ENCODE measurements around the gene FADS1. TPM values are rescaled to one million over a fixed set of nuclear protein-coding genes. Genes with fewer than 3 reads are reported as not detected.

The FADS1 gene
- total RNA-seq, 4 donors from 2014 or later = 4.9 to 9.9 (median 6.7) TPM

- Histone ChIP-seq H3K36me3 (peaks cover 0 to 2% (median 0%) of the 10 kb centered on the region in 3 donors), H3K9me3 (no peaks in the 10 kb centered on the region), H3K27ac (no peak overlapping the region), H3K4me3 (no peak overlapping the region), H3K27me3 (no peaks in the 10 kb centered on the region), H3K4me1 (peaks cover 0 to 2% (median 0%) of the 10 kb centered on the region in 4 donors)
- no peak for DNase-seq
- TF ChIP-seq, protein P1, sequence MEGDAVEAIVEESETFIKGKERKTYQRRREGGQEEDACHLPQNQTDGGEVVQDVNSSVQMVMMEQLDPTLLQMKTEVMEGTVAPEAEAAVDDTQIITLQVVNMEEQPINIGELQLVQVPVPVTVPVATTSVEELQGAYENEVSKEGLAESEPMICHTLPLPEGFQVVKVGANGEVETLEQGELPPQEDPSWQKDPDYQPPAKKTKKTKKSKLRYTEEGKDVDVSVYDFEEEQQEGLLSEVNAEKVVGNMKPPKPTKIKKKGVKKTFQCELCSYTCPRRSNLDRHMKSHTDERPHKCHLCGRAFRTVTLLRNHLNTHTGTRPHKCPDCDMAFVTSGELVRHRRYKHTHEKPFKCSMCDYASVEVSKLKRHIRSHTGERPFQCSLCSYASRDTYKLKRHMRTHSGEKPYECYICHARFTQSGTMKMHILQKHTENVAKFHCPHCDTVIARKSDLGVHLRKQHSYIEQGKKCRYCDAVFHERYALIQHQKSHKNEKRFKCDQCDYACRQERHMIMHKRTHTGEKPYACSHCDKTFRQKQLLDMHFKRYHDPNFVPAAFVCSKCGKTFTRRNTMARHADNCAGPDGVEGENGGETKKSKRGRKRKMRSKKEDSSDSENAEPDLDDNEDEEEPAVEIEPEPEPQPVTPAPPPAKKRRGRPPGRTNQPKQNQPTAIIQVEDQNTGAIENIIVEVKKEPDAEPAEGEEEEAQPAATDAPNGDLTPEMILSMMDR (IDR thresholded peaks at IDR 0.05) = no peak
- no peak for TF ChIP-seq POLR2A (IDR thresholded peaks at IDR 0.05)
Measured at GRCh38 chr11:61771985-61772455, 44.8 kb downstream of the FADS1 start.

GRCh38 chr11:61771195-61771894, 45.5 kb downstream of the FADS1 start:
- Histone ChIP-seq H3K27me3 (no peaks in the 10 kb centered on the region), H3K36me3 (no peaks in the 10 kb centered on the region), H3K27ac (no peak overlapping the region), H3K4me1 (no peaks in the 10 kb centered on the region), H3K9me3 (no peaks in the 10 kb centered on the region), H3K4me3 (no peak overlapping the region)
- DNase-seq = no peak
- TF ChIP-seq, protein P1 (IDR thresholded peaks at IDR 0.05) = no peak
- TF ChIP-seq POLR2A (IDR thresholded peaks at IDR 0.05) = no peak

DNA sequence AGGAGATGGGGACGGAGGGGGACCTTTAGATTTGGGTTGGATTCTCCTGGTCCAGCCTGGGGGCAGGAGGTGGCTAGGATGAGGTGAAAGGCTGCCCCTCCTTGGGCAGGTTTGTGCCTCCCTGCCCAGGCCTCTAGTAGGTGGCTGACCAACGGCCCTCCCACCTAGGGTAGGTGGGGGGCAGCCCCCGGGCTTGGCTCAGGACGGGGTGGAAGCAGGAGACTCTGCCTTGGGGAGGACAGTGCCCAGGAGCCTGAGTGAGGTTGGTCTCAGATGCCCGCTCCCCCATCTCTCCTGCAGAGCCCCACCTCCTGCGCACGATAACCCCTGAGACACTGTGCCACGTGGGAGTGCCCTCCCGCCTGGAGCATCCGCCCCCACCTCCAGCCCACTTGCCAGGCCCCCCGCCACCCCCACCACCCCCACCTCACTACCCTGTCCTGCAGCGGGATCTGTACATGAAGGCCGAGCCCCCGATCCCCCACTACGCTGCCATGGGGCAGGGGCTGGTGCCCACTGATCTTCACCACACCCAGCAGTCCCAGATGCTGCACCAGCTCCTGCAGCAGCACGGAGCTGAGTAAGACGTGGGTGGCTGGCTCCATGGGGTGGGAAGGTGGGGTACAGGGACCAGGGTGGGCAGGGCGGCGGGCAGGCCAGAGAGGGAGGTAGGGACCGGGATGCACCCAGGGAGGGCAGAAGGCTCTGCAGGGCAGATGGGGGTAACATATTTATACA, 46.7 kb downstream of the FADS1 start:
- Histone ChIP-seq H3K27ac (no peak overlapping the region), H3K27me3 (no peaks in the 10 kb centered on the region), H3K4me3 (no peak overlapping the region), H3K4me1 (no peaks in the 10 kb centered on the region), H3K9me3 (no peaks in the 10 kb centered on the region), H3K36me3 (no peaks in the 10 kb centered on the region)
- DNase-seq = no peak
- TF ChIP-seq, protein P1 (IDR thresholded peaks at IDR 0.05) = no peak
- no peak for TF ChIP-seq POLR2A (IDR thresholded peaks at IDR 0.05)

DNA sequence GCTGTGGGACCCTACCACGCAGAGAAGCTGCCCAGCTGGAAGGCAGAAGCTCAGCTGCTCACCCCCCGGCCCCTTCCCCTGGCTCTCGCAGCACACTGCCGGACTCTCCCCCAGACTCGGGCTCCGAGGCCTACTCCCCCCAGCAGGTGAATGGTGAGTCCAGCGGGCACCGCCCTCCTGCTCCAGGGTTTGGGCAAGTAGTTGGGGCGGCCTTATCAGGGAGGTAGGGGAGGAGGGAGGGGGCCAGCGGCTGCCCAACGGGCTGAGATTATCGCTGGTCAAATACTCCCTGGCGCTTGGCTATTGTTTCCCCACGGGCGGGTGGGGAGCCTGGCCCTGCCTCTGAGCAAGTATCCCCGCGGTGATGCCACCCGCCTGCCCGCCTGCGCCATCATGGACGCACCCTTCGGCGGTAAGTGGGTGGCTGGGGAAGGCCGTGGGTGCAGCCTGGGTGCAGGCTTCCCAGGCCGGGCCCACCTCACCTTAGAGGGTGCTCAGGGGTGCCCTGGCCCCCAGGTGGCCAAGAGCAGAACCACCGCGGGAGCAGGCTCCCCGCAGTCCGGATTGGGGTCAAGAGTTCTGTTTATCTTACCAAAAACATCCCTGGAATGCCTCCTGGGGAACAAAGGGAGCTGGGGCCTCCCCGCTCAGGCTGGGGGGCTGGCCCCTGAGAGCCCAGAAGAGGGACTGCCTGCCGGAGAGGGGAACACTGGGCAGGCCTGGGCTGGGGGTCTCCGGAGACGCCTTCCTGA, 47.5 kb downstream of the FADS1 start:
- Histone ChIP-seq H3K4me1 (no peaks in the 10 kb centered on the region), H3K27me3 (no peaks in the 10 kb centered on the region), H3K4me3 (no peak overlapping the region), H3K9me3 (no peaks in the 10 kb centered on the region), H3K36me3 (no peaks in the 10 kb centered on the region), H3K27ac (no peak overlapping the region)
- no peak for TF ChIP-seq POLR2A (IDR thresholded peaks at IDR 0.05)
- TF ChIP-seq, protein P1 (IDR thresholded peaks at IDR 0.05) = no peak
- no peak for DNase-seq

- Histone ChIP-seq H3K9me3 (no peaks in the 10 kb centered on the region), H3K27me3 (no peaks in the 10 kb centered on the region), H3K27ac (no peak overlapping the region), H3K36me3 (no peaks in the 10 kb centered on the region), H3K4me3 (no peak overlapping the region), H3K4me1 (no peaks in the 10 kb centered on the region)
- TF ChIP-seq, protein P1 (IDR thresholded peaks at IDR 0.05) = no peak
- TF ChIP-seq POLR2A (IDR thresholded peaks at IDR 0.05) = no peak
- no peak for DNase-seq
Measured at GRCh38 chr11:61768376-61769076, 48.3 kb downstream of the FADS1 start.

All from Peyer's patch (tissue), 4 donors.